ENCODE measurements around the gene MGAT4A. TPM values are rescaled to one million over a fixed set of nuclear protein-coding genes. Genes with fewer than 3 reads are reported as not detected.

MGAT4A gene
- total and polyA plus RNA-seq, 2 of the 13 experiments (the other 11 are each of a cell fraction or from before 2014, with no cell fraction given): 47.2 to 90.9 TPM

GRCh38 chr2:98608116-98608961 lies 122.6 kb downstream of the MGAT4A start, which contains the start of the genes COA5 and UNC50:
Gene COA5 (minus strand): TSS chr2:98608512. CDS start chr2:98608405, 107 bp downstream.
Gene UNC50 (plus strand): TSS chr2:98608589. CDS start chr2:98609760, 1,171 bp downstream.
- in situ Hi-C loops (cut with HindIII; ENCODE audit: extremely low pct_ligation_motif_present, low pct_unique_long_range_greater_than_20kb): no loop called here
- Histone ChIP-seq H3K4me2 (ENCODE audit: low read depth, low read length) (peak within 1 kb of the TSS; percentile 87), H3K79me2 (ENCODE audit: insufficient read depth, low read length) (peaks cover 69% of the 10 kb centered on the region), H3K4me1 (ENCODE audit: insufficient read depth, low read length) (peaks cover 41% of the 10 kb centered on the region), H2AFZ (ENCODE audit: low read length) (peak within 1 kb of the TSS; percentile 11), H3K4me3 (replicated peaks in 1 of 3; ENCODE audit: insufficient read depth in 1 of 3, low read depth in 2 of 3, low read length in 3 of 3) (peak within 1 kb of the TSS; percentile 95 to 98 (median 97)), H3K27ac (ENCODE audit: extremely low read length, insufficient read depth, low read length) (peak within 1 kb of the TSS; percentile 88), H4K20me1 (ENCODE audit: insufficient read depth, low read length) (peaks cover 4% of the 10 kb centered on the region), H3K27me3 (ENCODE audit: control insufficient read depth in 1 of 2, insufficient read depth in 2 of 2, low read length in 2 of 2) (no peaks in the 10 kb centered on the region; a peak in 1 of 5 replicates), H3K9ac (ENCODE audit: insufficient read depth, low read depth, low read length) (peak within 1 kb of the TSS; percentile 99), H3K36me3 (replicated peaks in 1 of 2; ENCODE audit: control insufficient read depth in 1 of 2, insufficient read depth in 2 of 2, low read length in 2 of 2) (peaks cover 5 to 19% of the 10 kb centered on the region in 2 experiments), H3K9me3 (ENCODE audit: low read length) (no peaks in the 10 kb centered on the region)
- 1% methylated on average over 65 of the region's 93 CpGs for WGBS (ENCODE audit: low lambda C conversion rate)
- ChIA-PET POLR2A (interaction anchor here (0.9 to 1.4 kb wide), 5 partner anchors 9 to 533 kb away, joined by 3 to 6 read pairs (median 5); partner anchors contain the start of gene C2orf15), CTCF (ENCODE audit: low intra/inter-chr PET ratio, low total read pairs) (no interaction called here)
- peak; percentile 86 for DNase-seq (ENCODE audit: low spot score)
- intact Hi-C loops (cut with micrococcal nuclease; ENCODE audit: unreplicated experiment): loop anchor here (2.0 to 10.0 kb wide), 3 partner anchors 40 to 729 kb away; partner anchors contain the start of genes EIF5B, INPP4A and TXNDC9
- BruUV-seq (replicated peaks): no TSS peak
- no peak for FAIRE-seq
- peak; percentile 95 for ATAC-seq
- TF ChIP-seq, protein P1, sequence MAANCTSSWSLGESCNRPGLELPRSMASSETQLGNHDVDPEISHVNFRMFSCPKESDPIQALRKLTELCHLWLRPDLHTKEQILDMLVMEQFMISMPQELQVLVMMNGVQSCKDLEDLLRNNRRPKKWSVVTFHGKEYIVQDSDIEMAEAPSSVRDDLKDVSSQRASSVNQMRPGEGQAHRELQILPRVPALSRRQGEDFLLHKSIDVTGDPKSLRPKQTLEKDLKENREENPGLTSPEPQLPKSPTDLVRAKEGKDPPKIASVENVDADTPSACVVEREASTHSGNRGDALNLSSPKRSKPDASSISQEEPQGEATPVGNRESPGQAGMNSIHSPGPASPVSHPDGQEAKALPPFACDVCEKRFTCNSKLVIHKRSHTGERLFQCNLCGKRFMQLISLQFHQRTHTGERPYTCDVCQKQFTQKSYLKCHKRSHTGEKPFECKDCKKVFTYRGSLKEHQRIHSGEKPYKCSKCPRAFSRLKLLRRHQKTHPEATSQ (CRISPR knock-in tag; IDR thresholded peaks at IDR 0.05; ENCODE audit: borderline replicate concordance): peak; percentile 90; the same call in 1 of the 2 replicates
- TF ChIP-seq NCOA5 (CRISPR knock-in tag; IDR thresholded peaks at IDR 0.05) (no peak), ZFP37 (CRISPR knock-in tag; IDR thresholded peaks at IDR 0.05; ENCODE audit: borderline replicate concordance) (no peak), CSRNP1 (CRISPR knock-in tag; IDR thresholded peaks at IDR 0.05) (no peak; the same call in none of the 2 replicates), TGIF2 (CRISPR knock-in tag; IDR thresholded peaks at IDR 0.05) (peak; percentile 86; the same call in 1 of the 2 replicates), HDAC6 (IDR thresholded peaks at IDR 0.05; ENCODE audit: low read depth, low read length) (no peak), MED1 (CRISPR knock-in tag; IDR thresholded peaks at IDR 0.05) (peak; percentile 86), ZBTB38 (CRISPR knock-in tag; IDR thresholded peaks at IDR 0.05) (peak; percentile 94), RFXAP (CRISPR knock-in tag; IDR thresholded peaks at IDR 0.05; ENCODE audit: borderline replicate concordance) (peak; percentile 79; the same call in 1 of the 2 replicates), ZFYVE20 (CRISPR knock-in tag; IDR thresholded peaks at IDR 0.05; ENCODE audit: borderline replicate concordance, low read depth) (0 out of 2 replicates have a peak, but pooled peaks have one; percentile 17), ATF1 (CRISPR knock-in tag; IDR thresholded peaks at IDR 0.05) (peak; percentile 52; the same call in 1 of the 2 replicates)
- TF ChIP-seq, protein P2, sequence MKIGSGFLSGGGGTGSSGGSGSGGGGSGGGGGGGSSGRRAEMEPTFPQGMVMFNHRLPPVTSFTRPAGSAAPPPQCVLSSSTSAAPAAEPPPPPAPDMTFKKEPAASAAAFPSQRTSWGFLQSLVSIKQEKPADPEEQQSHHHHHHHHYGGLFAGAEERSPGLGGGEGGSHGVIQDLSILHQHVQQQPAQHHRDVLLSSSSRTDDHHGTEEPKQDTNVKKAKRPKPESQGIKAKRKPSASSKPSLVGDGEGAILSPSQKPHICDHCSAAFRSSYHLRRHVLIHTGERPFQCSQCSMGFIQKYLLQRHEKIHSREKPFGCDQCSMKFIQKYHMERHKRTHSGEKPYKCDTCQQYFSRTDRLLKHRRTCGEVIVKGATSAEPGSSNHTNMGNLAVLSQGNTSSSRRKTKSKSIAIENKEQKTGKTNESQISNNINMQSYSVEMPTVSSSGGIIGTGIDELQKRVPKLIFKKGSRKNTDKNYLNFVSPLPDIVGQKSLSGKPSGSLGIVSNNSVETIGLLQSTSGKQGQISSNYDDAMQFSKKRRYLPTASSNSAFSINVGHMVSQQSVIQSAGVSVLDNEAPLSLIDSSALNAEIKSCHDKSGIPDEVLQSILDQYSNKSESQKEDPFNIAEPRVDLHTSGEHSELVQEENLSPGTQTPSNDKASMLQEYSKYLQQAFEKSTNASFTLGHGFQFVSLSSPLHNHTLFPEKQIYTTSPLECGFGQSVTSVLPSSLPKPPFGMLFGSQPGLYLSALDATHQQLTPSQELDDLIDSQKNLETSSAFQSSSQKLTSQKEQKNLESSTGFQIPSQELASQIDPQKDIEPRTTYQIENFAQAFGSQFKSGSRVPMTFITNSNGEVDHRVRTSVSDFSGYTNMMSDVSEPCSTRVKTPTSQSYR (CRISPR knock-in tag; IDR thresholded peaks at IDR 0.05; ENCODE audit: borderline replicate concordance): no peak; the same call in 1 of the 2 replicates
